Mesenchymal stem cell (in vitro differentiated cells and primary cell): ENCODE measurements around the gene C2CD4C.
A peak's percentile ranks its signal among the peaks of the same experiment; 100 is the strongest.
"Not testable (repeated sequence)": the region's sequence is repeated elsewhere in the genome, so short reads cannot be mapped to it uniquely, and the experiment has no call there.

Source experiments
- DNase-seq: peaks from one replicate; pipeline ENCODE4 v3.0.0-alpha.2; 2013
- H2AFZ ChIP-seq: one replicate; pipeline ENCODE4 v1.6.1; 2013; ENCODE audit warnings: low read depth, mild to moderate bottlenecking, control low read depth, inconsistent platforms, low read length, moderate library complexity
- H2AK5ac ChIP-seq: 2 replicates; pipeline ENCODE4 v1.6.1; 2013; ENCODE audit warnings: low read length, moderate library complexity, mild to moderate bottlenecking, inconsistent platforms; ENCODE audit not compliant: severe bottlenecking
- H2BK120ac ChIP-seq: one replicate; pipeline ENCODE4 v1.6.1; 2013; ENCODE audit warnings: low read depth, mild to moderate bottlenecking, inconsistent platforms, low read length, moderate library complexity
- H2BK12ac ChIP-seq, 2 experiments: one replicate each; pipeline ENCODE4 v1.6.1; 2013; ENCODE audit warnings: inconsistent platforms in 2 of 2, low read length in 2 of 2, mild to moderate bottlenecking in 2 of 2, moderate library complexity in 2 of 2, control low read depth in 1 of 2
- H2BK15ac ChIP-seq: one replicate; pipeline ENCODE4 v1.6.1; 2013; ENCODE audit warnings: mild to moderate bottlenecking, low read depth, inconsistent platforms; ENCODE audit not compliant: poor library complexity, severe bottlenecking
- H2BK5ac ChIP-seq: 2 replicates; pipeline ENCODE4 v1.6.1; 2013; ENCODE audit warnings: low read depth, mild to moderate bottlenecking, low read length, control low read depth, inconsistent platforms; ENCODE audit not compliant: poor library complexity, severe bottlenecking
- H3K14ac ChIP-seq, 2 experiments: one replicate each; pipeline ENCODE4 v1.6.1; 2013; ENCODE audit warnings: inconsistent platforms in 2 of 2, low read length in 2 of 2, control low read depth in 1 of 2, mild to moderate bottlenecking in 1 of 2, moderate library complexity in 1 of 2
- H3K18ac ChIP-seq, 2 experiments: one replicate each; pipeline ENCODE4 v1.6.1; 2013; ENCODE audit warnings: inconsistent platforms in 2 of 2, low read length in 2 of 2, control low read depth in 1 of 2, low read depth in 1 of 2, mild to moderate bottlenecking in 1 of 2
- H3K23ac ChIP-seq, 2 experiments: one replicate each; pipeline ENCODE4 v1.6.1; 2013; ENCODE audit warnings: inconsistent platforms in 2 of 2, low read length in 2 of 2, mild to moderate bottlenecking in 2 of 2, moderate library complexity in 2 of 2, control low read depth in 1 of 2
- H3K27ac ChIP-seq: 2 replicates; pipeline ENCODE4 v1.5.1; 2013; ENCODE audit warnings: mild to moderate bottlenecking, moderate library complexity, low read length, control low read depth, inconsistent platforms; ENCODE audit not compliant: poor library complexity, severe bottlenecking
- H3K27me3 ChIP-seq, 2 experiments: 2 replicates each; pipeline versions ENCODE4 v1.6.1 to v1.7.0; 2013; ENCODE audit warnings: low read length in 2 of 2, mild to moderate bottlenecking in 2 of 2, moderate library complexity in 2 of 2, control low read depth in 1 of 2, inconsistent platforms in 1 of 2; ENCODE audit not compliant: control insufficient read depth in 1 of 2, insufficient read depth in 1 of 2
- H3K36me3 ChIP-seq, 2 experiments: 2 replicates each; pipeline versions ENCODE4 v1.6.1 to v1.7.0; 2013; ENCODE audit warnings: low read length in 2 of 2, control low read depth in 1 of 2, inconsistent platforms in 1 of 2, low read depth in 1 of 2, mild to moderate bottlenecking in 1 of 2; ENCODE audit not compliant: insufficient read depth in 2 of 2, control insufficient read depth in 1 of 2
- H3K4ac ChIP-seq, 2 experiments: one replicate each; pipeline ENCODE4 v1.6.1; 2013; ENCODE audit warnings: inconsistent platforms in 2 of 2, low read length in 2 of 2, mild to moderate bottlenecking in 2 of 2, moderate library complexity in 2 of 2, control low read depth in 1 of 2, low read depth in 1 of 2
- H3K4me1 ChIP-seq: 2 replicates; pipeline ENCODE4 v1.6.1; 2013; ENCODE audit warnings: low read depth, low read length, control low read depth; ENCODE audit not compliant: control insufficient read depth, insufficient read depth
- H3K4me2 ChIP-seq: 2 replicates; pipeline ENCODE4 v1.6.1; 2013; ENCODE audit warnings: low read length, mild to moderate bottlenecking, inconsistent platforms; ENCODE audit not compliant: poor library complexity, severe bottlenecking
- H3K4me3 ChIP-seq, 2 experiments: 2 replicates each; pipeline versions ENCODE4 v1.5.1 to v1.7.0; 2013; ENCODE audit warnings: low read length in 2 of 2, mild to moderate bottlenecking in 2 of 2, control low read depth in 1 of 2, low read depth in 1 of 2; ENCODE audit not compliant: insufficient read depth in 1 of 2
- H3K79me1 ChIP-seq: replicated peaks from 2 replicates; pipeline ENCODE4 v1.6.1; 2013; ENCODE audit warnings: mild to moderate bottlenecking, control low read depth, low read length, inconsistent platforms; ENCODE audit not compliant: poor library complexity, severe bottlenecking
- H3K9ac ChIP-seq: 2 replicates; pipeline ENCODE4 v1.7.0; 2013; ENCODE audit warnings: mild to moderate bottlenecking, low read length, moderate library complexity
- H3K9me3 ChIP-seq: 2 replicates; pipeline ENCODE4 v1.7.0; 2013; ENCODE audit warnings: mild to moderate bottlenecking, low read length; ENCODE audit not compliant: control insufficient read depth
- H4K8ac ChIP-seq: one replicate; pipeline ENCODE4 v1.6.1; 2013; ENCODE audit warnings: inconsistent platforms, mild to moderate bottlenecking, low read length, moderate library complexity
- H4K91ac ChIP-seq: one replicate; pipeline ENCODE4 v1.6.1; 2013; ENCODE audit warnings: mild to moderate bottlenecking, low read length, inconsistent platforms
- WGBS: methylation state at CpG from one replicate; pipeline ENCODE4 v1.1.7; 2013; ENCODE audit warnings: mixed read lengths; 5-methylcytosine and 5-hydroxymethylcytosine counted together

The C2CD4C gene

GRCh38 chr19:383040-383439, 25.9 kb downstream of the C2CD4C start:
- Histone ChIP-seq H2BK15ac (no peak overlapping the region), H3K4ac (peak overlapping the region in 1 of 2 experiments; percentile 2), H2AFZ (no peak overlapping the region), H3K27me3 (peaks cover 9 to 36% of the 10 kb centered on the region in 2 experiments), H3K4me1 (peaks cover 12% of the 10 kb centered on the region), H3K9me3 (no peaks in the 10 kb centered on the region), H3K14ac (peak overlapping the region in 1 of 2 experiments; percentile 92), H2BK5ac (no peak overlapping the region), H2BK120ac (no peak overlapping the region), H4K91ac (no peak overlapping the region), H3K18ac (no peak overlapping the region), H4K8ac (no peak overlapping the region), H2AK5ac (peak overlapping the region; percentile 15), H3K27ac (no peak overlapping the region), H3K36me3 (no peaks in the 10 kb centered on the region), H3K9ac (peak overlapping the region; percentile 33), H2BK12ac (peak overlapping the region in 1 of 2 experiments; percentile 77), H3K4me2 (no peak overlapping the region), H3K4me3 (no peak overlapping the region), H3K79me1 (no peaks in the 10 kb centered on the region), H3K23ac (no peak overlapping the region)
- no peak for DNase-seq
- WGBS: 88% methylated on average over 18 of the region's 19 CpGs

- DNase-seq: peak; percentile 43
These were observed 26.4 kb downstream of the C2CD4C start for GRCh38 chr19:382578-382977.

GRCh38 chr19:381901-382300, 27.0 kb downstream of the C2CD4C start:
- not testable (repeated sequence) for H2BK12ac ChIP-seq, H3K9me3 ChIP-seq, H3K18ac ChIP-seq, H2AK5ac ChIP-seq, H3K4ac ChIP-seq, H2BK120ac ChIP-seq, H2BK15ac ChIP-seq, H3K79me1 ChIP-seq, H3K27ac ChIP-seq, H3K23ac ChIP-seq, H3K14ac ChIP-seq, H3K4me2 ChIP-seq, DNase-seq, H2AFZ ChIP-seq, H3K4me3 ChIP-seq, H3K36me3 ChIP-seq, H4K8ac ChIP-seq, H4K91ac ChIP-seq, H2BK5ac ChIP-seq, H3K9ac ChIP-seq
- Histone ChIP-seq H3K4me1 (peaks cover 12% of the 10 kb centered on the region), H3K27me3 (peaks cover 11 to 32% of the 10 kb centered on the region in 2 experiments)
- WGBS: 75% methylated on average over 8 of the region's 11 CpGs

More at GRCh38 chr19:382578-382977, 26.4 kb downstream of the C2CD4C start:
- H3K23ac ChIP-seq, H4K91ac ChIP-seq, H2BK15ac ChIP-seq, H3K36me3 ChIP-seq, H2AFZ ChIP-seq, H4K8ac ChIP-seq, H3K9me3 ChIP-seq, H3K14ac ChIP-seq, H3K4me3 ChIP-seq, H3K4ac ChIP-seq, H3K18ac ChIP-seq, H3K27ac ChIP-seq, H2BK5ac ChIP-seq, H3K79me1 ChIP-seq, H2BK120ac ChIP-seq, H2BK12ac ChIP-seq, H3K4me2 ChIP-seq: not testable (repeated sequence)
- peaks cover 11 to 34% of the 10 kb centered on the region in 2 experiments for H3K27me3 ChIP-seq
- H3K9ac ChIP-seq: peak overlapping the region; percentile 33
- peak overlapping the region; percentile 15 for H2AK5ac ChIP-seq
- peaks cover 12% of the 10 kb centered on the region for H3K4me1 ChIP-seq
- 60% methylated on average over 7 of the region's 9 CpGs for WGBS

- H3K9ac ChIP-seq, H3K18ac ChIP-seq, H2BK120ac ChIP-seq, H3K4me2 ChIP-seq, H3K14ac ChIP-seq, H4K8ac ChIP-seq, H2AK5ac ChIP-seq, H3K23ac ChIP-seq, H3K27ac ChIP-seq, H3K79me1 ChIP-seq, H3K9me3 ChIP-seq, H3K4me3 ChIP-seq, H2BK15ac ChIP-seq, H4K91ac ChIP-seq, H2BK12ac ChIP-seq, H2AFZ ChIP-seq, DNase-seq, H2BK5ac ChIP-seq, H3K36me3 ChIP-seq, H3K4ac ChIP-seq: not testable (repeated sequence)
- H3K27me3 ChIP-seq: peaks cover 18 to 36% of the 10 kb centered on the region in 2 experiments
- WGBS: 88% methylated on average over 10 of the region's 17 CpGs
- peaks cover 12% of the 10 kb centered on the region for H3K4me1 ChIP-seq
These were observed 28.2 kb downstream of the C2CD4C start for GRCh38 chr19:380618-381219.
